ENCODE data around the gene CXCL5.

Gene CXCL5

GRCh38 chr4:73998040-73999011, at the start of gene CXCL5:
CXCL5 (minus strand) TSS chr4:73998677; CDS start chr4:73998581, 96 bp downstream.
- H3K9ac ChIP-seq (ENCODE audit: low read length in 2 of 2): no peak within 1 kb of the TSS
- peak within 1 kb of the TSS; percentile 31 to 54 for H3K4me3 ChIP-seq (ENCODE audit: low read length in 2 of 2)
- H3K27ac ChIP-seq (ENCODE audit: low read length): no peak within 1 kb of the TSS
- H3K4me1 ChIP-seq (ENCODE audit: control insufficient read depth, insufficient read depth, low read length): peaks cover 4% of the 10 kb centered on the region
- H3K9me3 ChIP-seq (ENCODE audit: control insufficient read depth in 2 of 2, low read length in 2 of 2): no peaks in the 10 kb centered on the region
- H3K36me3 ChIP-seq (ENCODE audit: control insufficient read depth in 2 of 2, insufficient read depth in 2 of 2, low read length in 2 of 2): no peaks in the 10 kb centered on the region
- H3K27me3 ChIP-seq (ENCODE audit: control insufficient read depth in 1 of 2, insufficient read depth in 2 of 2, low read length in 2 of 2): peaks cover 0 to 2% of the 10 kb centered on the region in 2 donors

GRCh38 chr4:74047152-74047551, 48.7 kb upstream of the CXCL5 start:
- Histone ChIP-seq H3K9ac (ENCODE audit: low read length in 2 of 2) (no peak overlapping the region), H3K4me1 (ENCODE audit: control insufficient read depth, insufficient read depth, low read length) (no peaks in the 10 kb centered on the region), H3K27ac (ENCODE audit: low read length) (no peak overlapping the region), H3K27me3 (ENCODE audit: control insufficient read depth in 1 of 2, insufficient read depth in 2 of 2, low read length in 2 of 2) (no peaks in the 10 kb centered on the region), H3K36me3 (ENCODE audit: control insufficient read depth in 2 of 2, insufficient read depth in 2 of 2, low read length in 2 of 2) (no peaks in the 10 kb centered on the region), H3K9me3 (ENCODE audit: control insufficient read depth in 2 of 2, low read length in 2 of 2) (no peaks in the 10 kb centered on the region), H3K4me3 (ENCODE audit: low read length in 2 of 2) (no peak overlapping the region)

DNA sequence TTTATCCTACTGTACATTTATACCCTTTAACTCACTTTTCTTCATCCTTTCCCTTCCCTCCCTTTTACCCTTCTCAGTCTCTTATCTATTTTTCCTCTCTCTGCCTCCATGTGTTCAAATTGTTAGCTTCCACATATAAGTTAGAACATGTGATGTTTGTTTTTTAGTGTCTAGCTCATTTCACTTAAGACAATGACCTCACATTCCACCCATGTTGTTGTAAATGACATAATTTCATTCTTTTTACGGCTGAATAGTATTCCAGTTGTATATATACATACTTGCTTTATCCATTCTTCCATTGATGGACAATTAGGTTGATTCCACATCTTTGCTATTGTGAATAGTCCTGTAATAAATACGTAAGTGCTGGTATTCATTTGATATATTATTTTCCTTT, 47.3 kb upstream of the CXCL5 start:
- no peak overlapping the region for H3K27ac ChIP-seq (ENCODE audit: low read length)

GRCh38 chr4:74045247-74045646, 46.8 kb upstream of the CXCL5 start:
- Histone ChIP-seq H3K9me3 (ENCODE audit: control insufficient read depth in 2 of 2, low read length in 2 of 2) (no peaks in the 10 kb centered on the region), H3K27me3 (ENCODE audit: control insufficient read depth in 1 of 2, insufficient read depth in 2 of 2, low read length in 2 of 2) (no peaks in the 10 kb centered on the region), H3K9ac (ENCODE audit: low read length in 2 of 2) (no peak overlapping the region), H3K4me1 (ENCODE audit: control insufficient read depth, insufficient read depth, low read length) (no peaks in the 10 kb centered on the region), H3K27ac (ENCODE audit: low read length) (no peak overlapping the region), H3K4me3 (ENCODE audit: low read length in 2 of 2) (no peak overlapping the region), H3K36me3 (ENCODE audit: control insufficient read depth in 2 of 2, insufficient read depth in 2 of 2, low read length in 2 of 2) (no peaks in the 10 kb centered on the region)

More for the DNA sequence above, 47.3 kb upstream of the CXCL5 start:
- no peaks in the 10 kb centered on the region for H3K9me3 ChIP-seq (ENCODE audit: control insufficient read depth in 2 of 2, low read length in 2 of 2)
- no peak overlapping the region for H3K9ac ChIP-seq (ENCODE audit: low read length in 2 of 2)
- H3K27me3 ChIP-seq (ENCODE audit: control insufficient read depth in 1 of 2, insufficient read depth in 2 of 2, low read length in 2 of 2): no peaks in the 10 kb centered on the region
- no peaks in the 10 kb centered on the region for H3K36me3 ChIP-seq (ENCODE audit: control insufficient read depth in 2 of 2, insufficient read depth in 2 of 2, low read length in 2 of 2)
- H3K4me1 ChIP-seq (ENCODE audit: control insufficient read depth, insufficient read depth, low read length): no peaks in the 10 kb centered on the region
- no peak overlapping the region for H3K4me3 ChIP-seq (ENCODE audit: low read length in 2 of 2)

DNA sequence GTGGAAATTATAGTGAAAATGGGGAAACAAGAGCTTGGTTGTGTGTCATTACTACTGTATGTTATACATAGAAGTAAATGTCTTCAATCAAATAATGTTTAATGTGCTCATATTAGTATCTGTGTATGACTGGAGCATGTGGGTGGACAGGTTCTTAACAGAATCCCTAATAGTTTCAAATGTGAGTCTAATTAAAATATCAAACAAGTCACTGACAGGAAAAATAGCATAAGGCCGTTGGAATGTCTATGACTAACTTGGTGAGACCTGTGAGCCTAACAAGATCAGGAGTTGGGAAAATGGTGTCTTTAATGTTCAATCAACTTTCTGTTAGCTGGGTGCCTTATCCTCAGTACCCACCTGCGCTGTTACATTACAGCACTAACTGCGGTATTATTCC, 46.2 kb upstream of the CXCL5 start:
- H3K27ac ChIP-seq (ENCODE audit: low read length): no peak overlapping the region

GRCh38 chr4:74042681-74043080, 44.2 kb upstream of the CXCL5 start:
- no peaks in the 10 kb centered on the region for H3K9me3 ChIP-seq (ENCODE audit: control insufficient read depth in 2 of 2, low read length in 2 of 2)
- H3K4me1 ChIP-seq (ENCODE audit: control insufficient read depth, insufficient read depth, low read length): no peaks in the 10 kb centered on the region
- no peak overlapping the region for H3K4me3 ChIP-seq (ENCODE audit: low read length in 2 of 2)
- H3K27me3 ChIP-seq (ENCODE audit: control insufficient read depth in 1 of 2, insufficient read depth in 2 of 2, low read length in 2 of 2): no peaks in the 10 kb centered on the region
- no peaks in the 10 kb centered on the region for H3K36me3 ChIP-seq (ENCODE audit: control insufficient read depth in 2 of 2, insufficient read depth in 2 of 2, low read length in 2 of 2)
- H3K27ac ChIP-seq (ENCODE audit: low read length): no peak overlapping the region
- H3K9ac ChIP-seq (ENCODE audit: low read length in 2 of 2): no peak overlapping the region

More for the DNA sequence above, 46.2 kb upstream of the CXCL5 start:
- Histone ChIP-seq H3K9me3 (ENCODE audit: control insufficient read depth in 2 of 2, low read length in 2 of 2) (no peaks in the 10 kb centered on the region), H3K9ac (ENCODE audit: low read length in 2 of 2) (no peak overlapping the region), H3K36me3 (ENCODE audit: control insufficient read depth in 2 of 2, insufficient read depth in 2 of 2, low read length in 2 of 2) (no peaks in the 10 kb centered on the region), H3K4me3 (ENCODE audit: low read length in 2 of 2) (no peak overlapping the region), H3K27me3 (ENCODE audit: control insufficient read depth in 1 of 2, insufficient read depth in 2 of 2, low read length in 2 of 2) (no peaks in the 10 kb centered on the region), H3K4me1 (ENCODE audit: control insufficient read depth, insufficient read depth, low read length) (no peaks in the 10 kb centered on the region)

DNA sequence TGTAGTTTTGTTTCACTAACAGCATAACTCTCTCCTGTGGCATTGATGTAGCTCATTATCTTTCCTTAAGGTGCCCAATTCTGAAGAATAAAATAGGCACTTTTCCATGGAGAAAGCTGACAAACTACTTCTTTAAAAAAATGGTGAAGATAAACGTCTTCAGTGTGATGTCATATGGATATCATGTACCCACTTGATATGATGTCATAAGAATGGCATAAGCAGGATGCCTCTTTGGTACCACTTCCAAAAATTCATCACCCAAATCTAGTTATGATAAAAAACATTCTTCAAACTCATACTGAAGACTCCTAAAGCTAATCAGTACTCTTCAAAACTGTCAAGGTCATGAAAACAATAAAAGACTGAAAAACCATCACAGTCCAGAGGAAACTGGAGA, 42.9 kb upstream of the CXCL5 start:
- Histone ChIP-seq H3K9ac (ENCODE audit: low read length in 2 of 2) (no peak overlapping the region), H3K9me3 (ENCODE audit: control insufficient read depth in 2 of 2, low read length in 2 of 2) (no peaks in the 10 kb centered on the region), H3K27ac (ENCODE audit: low read length) (no peak overlapping the region), H3K27me3 (ENCODE audit: control insufficient read depth in 1 of 2, insufficient read depth in 2 of 2, low read length in 2 of 2) (no peaks in the 10 kb centered on the region), H3K36me3 (ENCODE audit: control insufficient read depth in 2 of 2, insufficient read depth in 2 of 2, low read length in 2 of 2) (no peaks in the 10 kb centered on the region), H3K4me3 (ENCODE audit: low read length in 2 of 2) (no peak overlapping the region), H3K4me1 (ENCODE audit: control insufficient read depth, insufficient read depth, low read length) (no peaks in the 10 kb centered on the region)

DNA sequence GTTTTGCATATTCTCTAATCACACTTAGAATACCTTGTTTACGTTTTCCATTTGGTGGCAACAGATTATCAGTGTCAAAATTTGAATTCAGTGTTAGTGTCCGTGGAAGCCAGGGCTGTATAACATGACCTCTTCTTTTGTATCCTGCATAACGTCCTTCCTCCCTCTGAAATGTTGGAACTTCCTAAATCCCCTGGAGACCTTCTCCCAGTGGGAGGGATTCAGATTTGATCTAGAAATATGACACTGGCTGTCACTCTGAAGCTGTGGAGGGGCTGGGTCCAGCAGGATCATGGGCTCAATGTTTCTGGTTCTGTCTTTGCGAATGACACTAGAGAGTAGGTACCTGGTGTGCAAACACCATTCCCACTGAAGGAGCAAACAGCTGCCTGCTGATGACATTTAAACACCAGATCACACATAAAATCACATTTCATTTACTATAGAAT, 40.9 kb upstream of the CXCL5 start:
- Histone ChIP-seq H3K4me3 (ENCODE audit: low read length in 2 of 2) (peak overlapping the region; percentile 84 to 89), H3K4me1 (ENCODE audit: control insufficient read depth, insufficient read depth, low read length) (no peaks in the 10 kb centered on the region), H3K36me3 (ENCODE audit: control insufficient read depth in 2 of 2, insufficient read depth in 2 of 2, low read length in 2 of 2) (no peaks in the 10 kb centered on the region), H3K9me3 (ENCODE audit: control insufficient read depth in 2 of 2, low read length in 2 of 2) (no peaks in the 10 kb centered on the region), H3K27ac (ENCODE audit: low read length) (no peak overlapping the region), H3K27me3 (ENCODE audit: control insufficient read depth in 1 of 2, insufficient read depth in 2 of 2, low read length in 2 of 2) (no peaks in the 10 kb centered on the region), H3K9ac (ENCODE audit: low read length in 2 of 2) (peak overlapping the region; percentile 65 to 69)

DNA sequence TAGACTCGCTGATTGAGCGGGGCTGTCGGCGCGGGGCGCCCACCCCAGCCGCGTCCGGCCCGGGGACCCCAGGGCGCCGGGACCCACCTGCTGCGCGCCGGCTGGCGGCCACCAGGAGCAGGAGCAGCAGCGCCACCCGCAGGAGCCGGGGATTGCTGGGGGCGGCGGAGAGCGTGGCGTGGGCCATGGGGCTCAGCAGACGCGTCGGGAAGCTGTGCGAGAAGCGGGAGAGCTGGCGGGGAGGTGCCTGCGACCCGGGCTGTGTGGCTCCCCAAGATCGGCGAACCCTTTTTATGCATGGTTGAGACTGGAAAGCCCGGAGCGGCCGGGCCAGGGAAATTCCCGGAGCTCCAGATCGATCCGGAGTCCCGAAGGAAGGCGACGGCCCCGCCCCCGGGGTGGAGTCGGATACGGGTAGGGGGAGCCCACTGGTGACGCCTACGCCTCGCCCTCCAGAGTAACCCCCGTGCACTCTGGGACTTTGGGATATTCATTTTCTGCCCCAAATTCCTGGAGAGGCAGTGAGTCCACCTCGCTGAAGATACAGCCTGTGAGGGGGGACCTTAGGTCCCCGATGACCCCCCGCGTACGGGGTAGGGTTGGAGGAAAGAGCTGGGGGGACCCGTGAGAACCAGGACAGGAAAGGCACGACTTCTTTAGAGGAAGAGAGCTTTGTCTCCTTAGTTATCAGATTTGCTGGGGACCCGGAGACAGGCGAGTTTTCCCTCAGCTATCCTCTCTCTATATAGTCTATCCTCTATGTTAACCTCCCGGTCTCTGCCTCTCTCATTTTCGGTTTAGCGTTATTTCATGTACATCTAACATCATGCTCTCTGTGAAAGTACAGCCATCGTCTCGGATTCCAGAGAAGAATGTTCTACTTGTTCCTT, 40.2 kb upstream of the CXCL5 start, which contains the start of gene CXCL3:
TSS of gene CXCL3 (minus strand) at position 265 of the 890 bp plus-strand sequence. CDS start at position 187, 78 bp downstream.
- H3K4me3 ChIP-seq (ENCODE audit: low read length in 2 of 2): peak within 1 kb of the TSS; percentile 84 to 89
- H3K9me3 ChIP-seq (ENCODE audit: control insufficient read depth in 2 of 2, low read length in 2 of 2): no peaks in the 10 kb centered on the region
- no peaks in the 10 kb centered on the region for H3K4me1 ChIP-seq (ENCODE audit: control insufficient read depth, insufficient read depth, low read length)
- no peaks in the 10 kb centered on the region for H3K36me3 ChIP-seq (ENCODE audit: control insufficient read depth in 2 of 2, insufficient read depth in 2 of 2, low read length in 2 of 2)
- peak within 1 kb of the TSS; percentile 19 for H3K27ac ChIP-seq (ENCODE audit: low read length)
- no peaks in the 10 kb centered on the region for H3K27me3 ChIP-seq (ENCODE audit: control insufficient read depth in 1 of 2, insufficient read depth in 2 of 2, low read length in 2 of 2)
- H3K9ac ChIP-seq (ENCODE audit: low read length in 2 of 2): peak within 1 kb of the TSS; percentile 65 to 69

GRCh38 chr4:74038086-74038424, 39.6 kb upstream of the CXCL5 start:
- no peaks in the 10 kb centered on the region for H3K9me3 ChIP-seq (ENCODE audit: control insufficient read depth in 2 of 2, low read length in 2 of 2)
- no peaks in the 10 kb centered on the region for H3K4me1 ChIP-seq (ENCODE audit: control insufficient read depth, insufficient read depth, low read length)
- no peaks in the 10 kb centered on the region for H3K27me3 ChIP-seq (ENCODE audit: control insufficient read depth in 1 of 2, insufficient read depth in 2 of 2, low read length in 2 of 2)
- no peak overlapping the region for H3K27ac ChIP-seq (ENCODE audit: low read length)
- H3K9ac ChIP-seq (ENCODE audit: low read length in 2 of 2): peak overlapping the region; percentile 43 to 69
- H3K36me3 ChIP-seq (ENCODE audit: control insufficient read depth in 2 of 2, insufficient read depth in 2 of 2, low read length in 2 of 2): no peaks in the 10 kb centered on the region
- H3K4me3 ChIP-seq (ENCODE audit: low read length in 2 of 2): peak overlapping the region; percentile 84 to 89

Data from stomach smooth muscle (tissue), 2 donors.